SK-N-SH (cell line): ENCODE measurements around the gene RAB4B.

Experiments used
- EZH2phosphoT487 ChIP-seq: fragments of 200-600 bp; sonication (generic); IDR thresholded peaks from 2 replicates; pipeline ENCODE4 v1.6.1; 2017; ENCODE audit warnings: low read depth, mixed run types, mild to moderate bottlenecking, antibody characterized with exemption, moderate library complexity, borderline replicate concordance
- NRF1 ChIP-seq: IDR thresholded peaks from 2 replicates; pipeline ENCODE4 v1.6.1; 2012; ENCODE audit warnings: low read depth, mild to moderate bottlenecking, low read length
- POLR2AphosphoS5 ChIP-seq: IDR thresholded peaks from 2 replicates; pipeline ENCODE4 v1.6.1; 2012; ENCODE audit warnings: low read depth, low read length
- RCOR1 ChIP-seq: fragments of 150-350 bp; IDR thresholded peaks from 2 replicates; pipeline ENCODE4 v1.6.1; 2017; ENCODE audit warnings: antibody characterized with exemption, low read length
- SMC3 ChIP-seq: IDR thresholded peaks from 2 replicates; pipeline ENCODE4 v1.6.1; 2012; ENCODE audit warnings: low read depth, low read length, improper control_type of control experiment
- TF ChIP-seq, protein P1 (sequence below): fragments of 200-600 bp; sonication (generic); IDR thresholded peaks from 2 replicates; pipeline ENCODE4 v1.6.1; 2017; ENCODE audit warnings: antibody characterized with exemption, mild to moderate bottlenecking, moderate library complexity
- TF ChIP-seq, protein P2 (sequence below): IDR thresholded peaks from 2 replicates; pipeline ENCODE4 v1.4.0; 2012; ENCODE audit warnings: low read depth, borderline replicate concordance
- TF ChIP-seq, protein P3 (sequence below): IDR thresholded peaks from 2 replicates; pipeline ENCODE4 v1.4.0; 2012; ENCODE audit warnings: low read depth

DNA sequence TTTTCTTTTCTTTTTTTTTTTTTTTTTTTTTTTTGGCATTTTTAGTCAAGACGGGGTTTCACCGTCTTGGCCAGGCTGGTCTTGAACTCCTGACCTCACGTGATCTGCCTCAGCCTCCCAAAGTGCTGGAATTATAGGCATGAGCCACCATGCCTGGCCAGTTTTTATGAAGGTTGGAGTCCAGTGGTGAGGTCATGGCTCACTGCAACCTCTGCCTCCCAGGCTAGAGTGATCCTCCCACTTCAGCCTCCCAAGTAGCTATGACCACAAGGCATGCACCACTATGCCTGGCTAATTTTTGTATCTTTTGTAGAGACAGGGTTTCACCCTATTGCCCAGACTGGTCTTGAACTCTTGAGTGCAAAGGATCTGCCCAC, 22.8 kb upstream of the RAB4B start:
- TF ChIP-seq, protein P1, sequence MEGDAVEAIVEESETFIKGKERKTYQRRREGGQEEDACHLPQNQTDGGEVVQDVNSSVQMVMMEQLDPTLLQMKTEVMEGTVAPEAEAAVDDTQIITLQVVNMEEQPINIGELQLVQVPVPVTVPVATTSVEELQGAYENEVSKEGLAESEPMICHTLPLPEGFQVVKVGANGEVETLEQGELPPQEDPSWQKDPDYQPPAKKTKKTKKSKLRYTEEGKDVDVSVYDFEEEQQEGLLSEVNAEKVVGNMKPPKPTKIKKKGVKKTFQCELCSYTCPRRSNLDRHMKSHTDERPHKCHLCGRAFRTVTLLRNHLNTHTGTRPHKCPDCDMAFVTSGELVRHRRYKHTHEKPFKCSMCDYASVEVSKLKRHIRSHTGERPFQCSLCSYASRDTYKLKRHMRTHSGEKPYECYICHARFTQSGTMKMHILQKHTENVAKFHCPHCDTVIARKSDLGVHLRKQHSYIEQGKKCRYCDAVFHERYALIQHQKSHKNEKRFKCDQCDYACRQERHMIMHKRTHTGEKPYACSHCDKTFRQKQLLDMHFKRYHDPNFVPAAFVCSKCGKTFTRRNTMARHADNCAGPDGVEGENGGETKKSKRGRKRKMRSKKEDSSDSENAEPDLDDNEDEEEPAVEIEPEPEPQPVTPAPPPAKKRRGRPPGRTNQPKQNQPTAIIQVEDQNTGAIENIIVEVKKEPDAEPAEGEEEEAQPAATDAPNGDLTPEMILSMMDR, result no peak
- TF ChIP-seq, protein P2, sequence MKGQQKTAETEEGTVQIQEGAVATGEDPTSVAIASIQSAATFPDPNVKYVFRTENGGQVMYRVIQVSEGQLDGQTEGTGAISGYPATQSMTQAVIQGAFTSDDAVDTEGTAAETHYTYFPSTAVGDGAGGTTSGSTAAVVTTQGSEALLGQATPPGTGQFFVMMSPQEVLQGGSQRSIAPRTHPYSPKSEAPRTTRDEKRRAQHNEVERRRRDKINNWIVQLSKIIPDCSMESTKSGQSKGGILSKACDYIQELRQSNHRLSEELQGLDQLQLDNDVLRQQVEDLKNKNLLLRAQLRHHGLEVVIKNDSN, result no peak
- TF ChIP-seq SMC3 (no peak), POLR2AphosphoS5 (no peak), EZH2phosphoT487 (no peak), NRF1 (no peak), RCOR1 (no peak)
- TF ChIP-seq, protein P3, sequence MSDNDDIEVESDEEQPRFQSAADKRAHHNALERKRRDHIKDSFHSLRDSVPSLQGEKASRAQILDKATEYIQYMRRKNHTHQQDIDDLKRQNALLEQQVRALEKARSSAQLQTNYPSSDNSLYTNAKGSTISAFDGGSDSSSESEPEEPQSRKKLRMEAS, result no peak
